GM12878 (cell line): ENCODE results near the gene MESP2. TPM values are rescaled to one million over a fixed set of nuclear protein-coding genes. Genes with fewer than 3 reads are reported as not detected.

Source experiments
- ATAC-seq: fragments of 200-7000 bp; cut with Tn5 transposase; 3 replicates; pipeline ENCODE4 v1.9.1; 2020; ENCODE audit warnings: mild to moderate bottlenecking, moderate library complexity
- BruUV-seq: library from RNA; stranded (reverse); fragments of 400-500 nt; replicated peaks from 2 replicates; lab custom pipeline; 2021; lab: Mats Ljungman, UMichigan
- CTCF ChIA-PET: fragments of 300-600 bp; sonication (Branson Sonifier 250); formaldehyde crosslinking; extraction: SDS; loops from one replicate; lab custom pipeline; 2021; ENCODE audit warnings: inconsistent platforms; lab: Yijun Ruan, JAX
- POLR2A ChIA-PET: fragments of 350-600 bp; formaldehyde crosslinking; extraction: SDS; loops from one replicate; lab custom pipeline; 2021; ENCODE audit warnings: inconsistent platforms; lab: Charles Lee
- RAD21 ChIA-PET: fragments of 300-600 bp; sonication (Branson Sonifier 250); formaldehyde crosslinking; loops from one replicate; lab custom pipeline; 2023; ENCODE audit warnings: antibody characterized with exemption; ENCODE audit not compliant: unreplicated experiment; lab: Charles Lee
- SMC1A ChIA-PET: fragments of 300-600 bp; sonication (Branson Sonifier 250); formaldehyde crosslinking; loops from one replicate; lab custom pipeline; 2023; ENCODE audit not compliant: unreplicated experiment, uncharacterized antibody; lab: Charles Lee
- DNase-seq: peaks from one replicate; pipeline ENCODE4 v3.0.0-alpha.2; 2011; ENCODE audit warnings: low read depth, low spot score
- FAIRE-seq: peaks from 3 replicates; lab custom pipeline; 2011; peaks lifted over from hg19 to GRCh38; lab: Jason Lieb, UNC
- H2AFZ ChIP-seq: 2 replicates; pipeline ENCODE4 v1.6.0; 2011; ENCODE audit warnings: low read depth, low read length, control low read depth; ENCODE audit not compliant: control insufficient read depth
- H3K27ac ChIP-seq: 2 replicates; pipeline ENCODE4 v1.5.1; 2011; ENCODE audit warnings: control low read depth; ENCODE audit not compliant: control insufficient read depth, insufficient read depth
- H3K27me3 ChIP-seq, 2 experiments: replicated peaks in 1 of 2; 2 replicates each; pipeline versions ENCODE4 v1.6.0 to v1.6.1; 2011; ENCODE audit warnings: low read length in 1 of 2; ENCODE audit not compliant: control insufficient read depth in 2 of 2, insufficient read depth in 2 of 2
- H3K36me3 ChIP-seq, 2 experiments: 2 replicates each; pipeline ENCODE4 v1.5.1; 2011; ENCODE audit warnings: low read length in 1 of 2; ENCODE audit not compliant: control insufficient read depth in 2 of 2, insufficient read depth in 2 of 2
- H3K4me1 ChIP-seq: 2 replicates; pipeline ENCODE4 v1.6.1; 2011; ENCODE audit warnings: mild to moderate bottlenecking, low read length, moderate library complexity, mixed read lengths; ENCODE audit not compliant: control insufficient read depth, insufficient read depth
- H3K4me2 ChIP-seq: 2 replicates; pipeline ENCODE4 v1.6.0; 2011; ENCODE audit warnings: control low read depth; ENCODE audit not compliant: control insufficient read depth, insufficient read depth
- H3K4me3 ChIP-seq: fragments of 200-600 bp; sonication (generic); 2 replicates; pipeline ENCODE4 v1.5.1; 2016
- H3K79me2 ChIP-seq: 2 replicates; pipeline ENCODE4 v1.6.0; 2011; ENCODE audit warnings: low read length; ENCODE audit not compliant: control insufficient read depth, insufficient read depth
- H3K9ac ChIP-seq: 2 replicates; pipeline ENCODE4 v1.8.0; 2011; ENCODE audit warnings: low read length, control low read depth, mixed read lengths; ENCODE audit not compliant: control insufficient read depth, insufficient read depth
- H3K9me3 ChIP-seq: replicated peaks from 3 replicates; pipeline ENCODE4 v1.5.1; 2011; ENCODE audit warnings: mild to moderate bottlenecking, low read length; ENCODE audit not compliant: control insufficient read depth, insufficient read depth
- H4K20me1 ChIP-seq: 2 replicates; pipeline ENCODE4 v1.6.0; 2011; ENCODE audit not compliant: control insufficient read depth, insufficient read depth
- IRF5 ChIP-seq: fragments of 450-650 bp; IDR thresholded peaks from 2 replicates; pipeline ENCODE4 v1.6.1; 2017; ENCODE audit warnings: borderline replicate concordance
- NFIC ChIP-seq: IDR thresholded peaks from 2 replicates; pipeline ENCODE4 v1.6.1; 2012; ENCODE audit warnings: low read depth, mild to moderate bottlenecking, inconsistent platforms, low read length, moderate library complexity
- REST ChIP-seq: IDR thresholded peaks from 2 replicates; pipeline ENCODE4 v1.6.1; 2012; ENCODE audit warnings: mild to moderate bottlenecking, low read depth, low read length
- SPI1 ChIP-seq: IDR thresholded peaks from 2 replicates; pipeline ENCODE4 v1.6.1; 2011; ENCODE audit warnings: low read depth, mild to moderate bottlenecking, low read length, moderate library complexity, borderline replicate concordance; ENCODE audit not compliant: insufficient read depth
- WGBS: methylation state at CpG from one replicate; pipeline ENCODE4 v1.1.6; 2016; ENCODE audit warnings: low lambda C conversion rate; ENCODE audit not compliant: insufficient replicate concordance, insufficient coverage; ENCODE audit errors: missing lambda C conversion rate; 5-methylcytosine and 5-hydroxymethylcytosine counted together
- in situ Hi-C: fragments of 300-500 bp; cut with MboI; formaldehyde crosslinking; loops from 9 replicates; pipeline ENCODE4 v1.14.3; 2018; ENCODE audit warnings: mixed read lengths
- intact Hi-C: fragments of 100-400 bp; cut with micrococcal nuclease; formaldehyde crosslinking; loops from one replicate; pipeline ENCODE4 v1.14.2; 2022; ENCODE audit not compliant: unreplicated experiment
- polyA plus RNA-seq, 11 experiments: library from polyadenylated mRNA; depleted of rRNA in 4 of 11; unstranded in 6 of 11; stranded (reverse) in 5 of 11; fragments of >200 nt; fragmentation: Nextera tagmentation in 4 of 11; fragmentation: Illumina TruSeq in 1 of 11; extraction: Ambion mirVana in 4 of 11; extraction: Trizol in 1 of 11; gene quantifications; 1 replicate in 1 of 11; 2 replicates in 10 of 11; pipeline versions ENCODE4 v1.2.1 to v1.2.3, GENCODE V29; 2011 to 2016; ENCODE audit warnings: inconsistent platforms in 2 of 11, missing spikeins in 2 of 11, low read depth in 1 of 11
- total RNA-seq, 4 experiments: library from RNA; depleted of rRNA in 3 of 4; stranded (reverse); fragments of >200 nt in 3 of 4; fragmentation: Illumina TruSeq in 1 of 4; extraction: Trizol in 1 of 4; gene quantifications; 2 replicates each; pipeline versions ENCODE4 v1.2.1 to v1.2.3, GENCODE V29; 2013 to 2021

The MESP2 gene
- total and polyA plus RNA-seq, 10 of the 15 experiments (the other 5 are each of a cell fraction or from before 2014, with no cell fraction given), result 0.04 TPM; not detected in 9

GRCh38 chr15:89759835-89760234, 16.3 kb upstream of the MESP2 start:
- BruUV-seq, result no TSS peak
- TF ChIP-seq NFIC, result no peak
- TF ChIP-seq IRF5, result no peak
- no peak for TF ChIP-seq SPI1
- TF ChIP-seq REST, result no peak
- TF ChIP-seq, all 136 proteins: peak for 0
- SMC1A ChIA-PET, result interaction anchor here (1.1 to 7.9 kb wide), 5 partner anchors 48 to 131 kb away, joined by 3 to 132 read pairs (median 6); no protein-coding TSS in a partner anchor
- in situ Hi-C loops, result loop anchor here (5.0 to 10.0 kb wide), 2 partner anchors 117 to 335 kb away; no protein-coding TSS in a partner anchor
- H3K9ac ChIP-seq, result no peak overlapping the region
- CTCF ChIA-PET, result interaction anchor here (0.6 to 11.4 kb wide), 23 partner anchors 8 to 1768 kb away, joined by 3 to 380 read pairs (median 8); partner anchors contain the start of genes MESP1 and MESP2
- H3K79me2 ChIP-seq, result no peaks in the 10 kb centered on the region
- 89% methylated on average over 3 of the region's 3 CpGs for WGBS
- POLR2A ChIA-PET, result interaction anchor here (1.5 kb wide), 1 partner anchor 9 kb away, joined by 6 read pairs; the partner anchor contains the start of gene MESP1
- H3K4me2 ChIP-seq, result no peak overlapping the region
- ATAC-seq (no peak), FAIRE-seq (no peak), DNase-seq (no peak)
- H3K4me1 ChIP-seq, result peaks cover 11% of the 10 kb centered on the region
- no peak overlapping the region for H3K4me3 ChIP-seq
- H3K27me3 ChIP-seq, result no peaks in the 10 kb centered on the region
- RAD21 ChIA-PET, result interaction anchor here (0.5 to 7.9 kb wide), 8 partner anchors 29 to 327 kb away, joined by 3 to 179 read pairs (median 3); no protein-coding TSS in a partner anchor
- no peaks in the 10 kb centered on the region for H3K9me3 ChIP-seq
- H4K20me1 ChIP-seq, result no peaks in the 10 kb centered on the region
- H3K36me3 ChIP-seq, result no peaks in the 10 kb centered on the region
- no peak overlapping the region for H3K27ac ChIP-seq
- intact Hi-C loops, result loop anchor here (1.0 to 10.0 kb wide), 4 partner anchors 65 to 325 kb away; no protein-coding TSS in a partner anchor
- no peak overlapping the region for H2AFZ ChIP-seq
